ENCODE data around the gene TTC27.
A peak's percentile ranks its signal among the peaks of the same experiment; 100 is the strongest.
"Not testable (repeated sequence)": the region's sequence is repeated elsewhere in the genome, so short reads cannot be mapped to it uniquely, and the experiment has no call there.

Gene TTC27

DNA sequence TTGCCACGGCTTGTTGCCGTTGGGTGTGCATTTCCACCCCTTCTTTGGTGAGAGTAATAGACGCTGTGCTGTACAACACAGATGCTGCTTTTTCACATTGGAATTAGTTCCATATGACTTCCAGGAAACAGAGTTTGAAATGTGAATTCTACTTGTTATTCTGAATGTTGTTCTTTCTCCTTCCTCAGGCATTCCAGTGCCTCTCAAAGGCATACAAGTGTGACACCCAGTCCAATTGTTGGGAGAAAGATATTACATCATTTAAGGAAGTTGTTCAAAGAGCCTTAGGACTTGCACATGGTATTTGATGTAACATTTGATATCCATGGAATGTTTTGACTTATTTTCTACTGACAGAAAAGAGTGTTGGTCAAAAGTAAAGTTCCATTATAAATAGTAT lies 184.5 kb downstream of the TTC27 start:
- peak; percentile 63 for DNase-seq

DNA sequence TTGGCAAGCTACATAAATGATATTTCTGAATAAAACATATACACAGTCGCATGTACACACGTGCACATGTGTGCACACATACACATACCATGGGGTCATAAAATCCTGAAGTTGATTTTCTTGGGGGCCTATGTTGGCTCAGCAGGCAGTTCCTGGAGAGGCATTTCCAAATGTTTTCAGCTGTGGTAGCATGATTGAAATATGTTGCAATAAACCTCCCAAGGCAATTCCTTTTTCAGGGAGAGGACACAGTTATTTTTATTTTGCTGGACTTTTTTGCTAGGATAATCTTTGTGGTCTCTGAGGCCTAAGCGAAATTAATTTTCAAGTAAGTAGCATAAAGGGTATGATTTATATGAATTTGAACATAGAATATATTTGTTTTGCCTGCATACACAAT lies 192.2 kb downstream of the TTC27 start:
- no peak for DNase-seq

DNA sequence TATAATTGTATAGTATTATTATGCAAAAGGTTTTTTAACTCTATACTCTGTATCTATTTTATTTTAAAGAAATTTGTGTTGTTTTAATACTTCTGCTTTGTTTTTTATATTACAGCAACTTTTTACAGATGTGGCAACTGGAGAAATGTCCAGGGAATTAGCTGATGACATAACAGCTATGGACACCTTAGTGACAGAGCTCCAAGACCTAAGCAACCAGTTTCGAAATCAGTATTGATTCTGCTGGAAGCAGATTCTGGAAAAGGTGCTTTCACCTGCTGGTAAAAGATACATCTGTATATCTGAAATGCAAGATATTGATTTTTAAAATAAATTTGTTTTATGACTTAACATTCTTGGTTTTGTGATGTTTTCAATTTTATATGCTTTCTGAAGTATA lies 192.9 kb downstream of the TTC27 start:
- DNase-seq: no peak

DNA sequence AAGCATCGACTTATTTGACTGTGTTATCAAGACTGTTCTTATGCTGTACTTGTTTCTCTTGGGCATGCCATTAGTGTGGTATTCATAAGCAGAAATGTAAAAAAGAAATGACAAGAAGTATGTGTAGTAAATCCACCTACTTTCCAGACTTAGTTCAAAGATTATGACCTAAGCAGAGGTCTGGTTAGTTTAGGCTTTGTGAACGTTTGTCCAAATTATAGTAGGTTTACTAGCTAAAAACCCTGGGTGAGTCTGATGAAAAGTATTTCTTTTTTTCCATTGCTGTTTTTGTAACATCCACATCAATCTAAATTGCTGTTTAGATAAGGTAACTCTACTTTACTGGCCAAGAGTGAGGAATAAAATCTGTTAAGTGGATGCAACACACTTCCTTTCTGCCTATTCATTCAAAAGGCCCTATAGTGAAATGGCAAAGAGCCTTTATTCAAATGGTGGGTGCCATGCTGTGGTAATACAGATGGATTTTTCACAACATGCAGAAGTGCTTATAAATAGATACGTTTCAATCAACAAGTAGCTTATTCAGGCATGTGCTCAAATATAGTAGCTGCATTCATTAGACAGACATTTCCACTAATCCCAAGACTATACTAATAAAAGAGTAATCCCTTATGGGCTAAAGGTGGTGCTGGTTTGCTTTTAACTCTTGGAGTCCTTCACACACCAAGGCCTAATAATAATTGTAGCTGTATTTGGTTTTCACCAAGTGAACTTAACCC lies 196.4 kb downstream of the TTC27 start:
- DNase-seq: peak; percentile 14

DNA sequence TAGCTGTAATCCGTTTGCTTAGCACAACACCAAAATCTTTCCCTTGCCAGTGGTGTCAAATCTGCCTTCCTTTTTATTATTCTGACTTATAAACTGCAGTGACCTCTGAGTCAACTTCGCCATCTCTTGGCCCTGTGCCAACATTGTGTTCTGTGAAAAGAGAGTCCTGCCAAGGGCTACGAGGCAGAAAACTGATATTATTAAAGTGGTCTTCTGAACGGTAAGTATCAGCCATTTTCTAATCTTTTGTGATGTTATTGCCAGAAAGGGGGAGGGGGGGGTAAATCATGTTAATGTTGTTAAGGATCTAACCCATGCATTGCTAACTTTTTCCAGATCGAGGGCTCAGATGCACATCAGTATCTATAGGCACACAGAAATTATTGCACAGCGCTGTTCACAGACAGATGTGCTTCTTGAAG lies 197.5 kb downstream of the TTC27 start:
- peak; percentile 75 for DNase-seq

DNA sequence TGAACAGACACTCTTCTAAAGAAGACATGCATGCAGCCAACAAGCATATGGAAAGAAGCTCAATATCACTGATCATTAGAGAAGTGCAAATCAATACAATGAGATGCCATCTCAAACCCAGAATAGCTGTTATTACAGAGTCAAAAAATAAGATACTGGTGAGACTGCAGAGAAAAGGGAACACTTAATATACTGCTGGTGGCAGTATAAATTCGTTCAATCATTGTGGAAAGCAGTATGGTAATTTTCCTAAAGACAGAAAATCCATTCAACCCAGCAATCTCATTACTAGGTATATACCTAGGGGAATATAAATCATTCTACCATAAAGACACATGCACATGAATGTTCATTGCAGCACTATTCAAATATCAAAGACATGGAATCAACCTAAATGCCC lies 202.3 kb downstream of the TTC27 start:
- DNase-seq: no peak

DNA sequence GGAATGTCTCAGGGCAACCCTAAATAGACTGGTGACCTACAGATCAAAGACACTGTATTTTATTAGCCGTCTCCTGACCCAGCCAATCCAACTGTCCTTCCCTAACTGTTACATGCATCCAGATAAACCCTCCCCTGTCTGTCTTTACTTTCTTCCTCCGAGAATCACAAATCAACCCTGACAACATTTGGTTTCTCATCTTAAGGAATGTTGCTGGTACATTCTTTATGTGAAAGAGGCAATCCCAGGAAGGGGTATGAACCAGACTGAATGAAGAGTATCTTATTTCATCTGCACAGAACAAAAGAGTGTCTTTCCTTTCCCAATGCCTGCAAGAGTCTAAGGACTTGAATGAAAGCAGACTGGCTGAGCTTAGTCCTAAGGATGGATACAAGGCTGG lies 205.0 kb downstream of the TTC27 start:
- peak; percentile 34 for DNase-seq

DNA sequence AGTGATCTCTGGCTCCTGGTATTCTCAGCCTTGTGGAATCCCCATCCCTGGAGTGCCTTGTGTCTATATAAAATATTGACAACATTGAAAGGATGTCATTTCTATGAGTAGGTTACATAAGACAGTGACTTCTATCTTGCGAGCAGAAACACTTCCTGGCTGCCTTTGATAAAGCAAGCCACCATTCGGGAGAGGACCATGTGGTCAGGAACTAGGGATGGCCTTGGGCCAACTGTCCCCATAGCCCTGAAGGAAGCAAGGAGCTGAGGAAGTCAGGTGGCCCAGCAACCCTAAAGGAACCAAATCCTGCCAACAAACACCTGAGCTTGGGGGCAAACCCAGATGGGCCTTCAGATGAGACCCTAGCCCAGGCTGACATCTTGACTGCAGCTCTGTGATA lies 205.9 kb downstream of the TTC27 start:
- no peak for DNase-seq

DNA sequence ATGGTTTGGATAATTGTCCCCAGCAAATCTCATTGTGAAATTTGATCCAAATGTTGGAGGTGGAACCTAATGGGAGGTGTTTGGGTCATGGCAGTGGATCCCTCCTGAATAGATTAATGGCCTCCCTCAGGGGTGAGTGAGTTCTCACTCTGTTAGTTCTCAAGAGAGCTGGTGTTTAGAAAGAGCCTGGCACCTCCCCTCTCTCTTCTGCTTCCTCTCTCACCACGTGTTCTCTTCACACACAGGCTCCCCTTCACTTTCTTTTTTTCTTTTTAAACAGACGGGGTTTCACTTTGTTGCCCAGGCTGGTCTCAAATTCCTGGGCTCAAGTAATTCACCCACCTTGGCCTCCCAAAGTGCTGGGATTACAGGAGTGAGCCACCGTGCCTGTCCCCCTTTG lies 207.3 kb downstream of the TTC27 start:
- DNase-seq: no peak

DNA sequence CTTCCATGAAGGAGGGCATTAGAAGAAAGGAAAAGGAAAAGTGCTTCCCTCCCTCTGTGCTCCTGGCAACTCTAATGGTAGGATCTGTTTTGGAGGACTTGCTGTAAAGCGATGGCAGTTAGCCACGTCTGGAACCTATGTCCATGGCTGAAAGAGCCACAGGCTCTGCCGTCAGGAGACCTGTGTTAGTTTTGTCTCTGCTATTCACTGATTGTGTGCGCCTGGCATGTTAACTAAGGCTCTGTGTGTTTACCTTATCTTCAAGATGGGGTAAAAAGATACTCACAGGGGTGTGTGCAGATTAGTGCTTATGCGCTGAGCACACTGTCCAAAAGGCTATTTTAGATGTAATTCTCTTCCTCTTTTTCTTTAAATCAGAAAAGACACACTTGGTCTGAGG lies 209.1 kb downstream of the TTC27 start:
- no peak for DNase-seq

DNA sequence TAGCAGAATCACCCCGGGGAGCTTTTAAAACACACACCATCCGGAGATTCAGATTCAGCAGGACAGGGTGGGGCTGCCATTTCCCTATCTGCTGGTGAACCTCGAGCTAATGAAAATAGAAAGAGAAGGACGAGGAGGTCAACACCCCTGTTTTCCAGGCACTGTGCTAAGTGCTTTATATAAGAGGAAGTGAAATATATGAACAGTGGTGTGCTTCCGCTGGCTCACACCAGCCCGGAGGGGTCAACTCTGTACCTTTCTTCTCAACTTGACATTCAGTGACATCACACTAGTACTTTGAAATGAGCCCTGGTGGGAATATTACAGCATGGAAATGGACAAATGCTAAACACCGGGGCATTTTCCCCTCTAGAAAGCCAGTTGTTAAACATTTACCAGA lies 210.6 kb downstream of the TTC27 start:
- no peak for DNase-seq

DNA sequence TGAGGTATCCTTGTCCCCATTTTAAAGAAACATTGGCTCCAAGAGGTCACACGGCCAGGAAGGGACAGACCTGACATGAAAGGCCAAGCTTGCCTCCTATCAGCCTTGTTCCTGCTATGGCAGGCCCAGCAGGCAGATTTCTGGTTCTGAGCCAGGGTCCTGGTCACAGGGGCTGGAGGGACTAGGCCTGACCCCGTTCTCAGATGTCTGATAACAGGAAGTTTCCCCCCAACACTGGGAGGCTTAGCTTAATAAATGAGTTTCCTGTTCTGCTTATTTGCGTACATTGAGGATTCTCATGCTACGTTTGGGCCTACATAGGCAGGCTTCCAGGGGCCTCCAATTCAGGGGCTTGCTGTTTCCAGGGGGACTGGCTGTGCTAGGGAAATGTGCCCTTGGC lies 211.1 kb downstream of the TTC27 start:
- DNase-seq: no peak

DNA sequence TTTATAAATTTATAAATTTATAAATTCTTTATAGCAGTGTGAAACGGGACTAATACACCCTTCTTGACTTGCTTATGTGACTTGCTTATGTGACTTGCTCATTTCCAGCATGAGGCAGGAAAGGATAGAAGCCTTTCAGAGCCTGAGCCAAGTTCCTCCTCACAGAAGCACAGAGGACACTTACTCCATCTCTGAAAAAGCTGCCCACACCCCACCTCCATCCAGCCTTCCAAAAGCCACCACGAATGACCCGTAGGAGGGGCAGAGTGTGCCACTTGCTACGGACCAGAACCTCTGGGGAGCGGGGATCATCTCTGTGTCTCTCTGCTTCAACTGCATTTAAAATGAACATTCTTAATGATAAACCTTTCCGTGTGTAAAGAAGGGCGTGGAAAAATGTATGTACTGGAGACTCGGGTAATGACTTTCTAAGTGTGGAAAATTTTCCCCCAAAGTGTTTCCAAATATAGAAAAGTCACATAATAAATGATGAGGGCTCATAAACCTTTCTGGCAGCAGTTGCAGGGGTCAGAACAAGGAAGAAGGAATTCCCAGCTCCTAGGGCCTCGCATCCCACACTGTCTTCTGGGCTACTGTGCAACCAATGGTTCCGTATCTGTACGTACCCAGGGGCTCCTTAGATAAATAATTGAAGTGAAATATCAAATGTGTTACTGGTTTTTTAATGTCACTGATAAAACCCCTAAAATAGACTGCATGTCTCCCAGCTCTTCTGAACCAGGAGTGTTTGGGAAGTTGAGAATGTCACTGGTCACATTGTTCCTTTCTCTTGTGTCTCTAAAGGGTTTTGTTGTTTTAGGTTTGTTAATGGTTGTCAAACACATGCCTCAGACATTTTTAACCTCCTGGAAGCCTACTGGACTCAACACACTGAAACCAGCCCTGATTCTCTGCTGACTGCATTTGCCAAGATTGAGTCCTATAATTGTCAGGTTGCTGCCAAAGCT lies 214.4 kb downstream of the TTC27 start:
- no peak for DNase-seq

DNA sequence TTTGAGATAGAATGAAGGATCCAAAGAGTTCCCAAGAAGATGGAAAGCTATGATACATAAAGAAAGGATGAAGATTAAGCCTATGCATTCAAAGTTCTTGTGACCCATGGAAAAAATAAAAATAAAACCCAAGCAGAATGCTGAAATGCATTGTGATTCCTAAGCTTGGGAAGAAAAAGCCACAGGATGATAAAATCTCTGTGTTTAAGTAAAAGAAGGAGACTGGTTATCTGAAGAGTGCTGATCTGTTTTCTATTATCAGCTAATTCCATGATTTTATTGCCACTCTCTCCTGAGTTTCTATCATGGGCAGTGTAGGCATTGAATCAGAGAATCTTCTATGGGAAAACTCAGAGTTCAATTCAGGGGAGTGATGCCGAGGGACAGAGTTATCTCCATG lies 215.8 kb downstream of the TTC27 start:
- DNase-seq: no peak

DNA sequence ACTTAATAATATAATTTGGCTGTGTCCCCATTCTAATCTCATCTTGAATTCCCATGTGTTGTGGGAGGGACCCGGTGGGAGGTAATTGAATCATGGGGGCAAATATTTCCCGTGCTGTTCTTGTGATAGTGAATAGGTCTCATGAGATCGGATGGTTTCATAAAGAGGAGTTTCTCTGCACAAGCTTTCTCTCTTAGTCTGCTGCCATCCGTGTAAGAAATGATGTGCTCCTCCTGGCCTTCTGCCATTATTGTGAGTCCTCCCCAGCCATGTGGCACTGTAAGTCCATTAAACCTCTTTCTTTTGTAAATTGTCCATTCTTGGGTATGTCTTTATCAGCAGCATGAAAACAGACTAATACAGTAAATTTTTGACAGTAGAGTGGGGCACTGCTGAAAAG lies 216.4 kb downstream of the TTC27 start:
- no peak for DNase-seq

DNA sequence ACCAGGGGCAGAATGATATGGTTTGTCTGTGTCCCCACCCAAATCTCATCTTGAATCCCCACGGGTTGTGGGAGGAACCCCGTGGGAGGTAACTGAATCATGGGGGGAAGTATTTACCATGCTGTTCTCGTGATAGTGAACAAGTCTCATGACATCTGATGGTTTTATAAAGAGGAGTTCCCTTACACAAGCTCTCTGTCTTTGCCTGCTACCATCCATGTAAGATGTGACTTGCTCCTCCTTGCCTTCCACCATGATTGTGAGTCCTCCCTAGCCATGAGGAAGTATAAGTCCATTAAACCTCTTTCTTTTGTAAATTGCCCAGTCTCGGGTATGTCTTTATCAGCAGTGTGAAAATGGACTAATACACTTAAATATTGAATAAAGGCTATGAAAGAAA lies 218.4 kb downstream of the TTC27 start:
- DNase-seq: not testable (repeated sequence)

DNA sequence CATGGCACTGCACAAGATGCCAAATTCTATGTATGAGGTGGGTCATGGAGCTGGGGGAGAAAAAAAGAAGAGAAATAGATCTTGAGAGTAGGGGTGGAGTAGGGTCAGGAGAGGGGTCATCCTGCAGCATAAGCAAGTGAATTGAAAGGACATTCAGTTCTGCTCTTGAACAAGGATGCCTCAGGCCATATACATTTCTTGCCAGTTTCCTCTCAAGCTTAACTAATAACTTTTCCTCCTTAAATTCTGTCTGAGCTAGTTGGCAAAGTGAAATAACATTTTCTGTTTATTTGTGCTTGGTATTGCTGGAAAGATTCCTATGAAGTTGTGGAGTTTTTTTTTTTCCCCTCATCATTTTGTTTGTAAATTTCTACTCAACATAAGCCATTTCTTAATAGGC lies 219.9 kb downstream of the TTC27 start:
- DNase-seq: no peak

DNA sequence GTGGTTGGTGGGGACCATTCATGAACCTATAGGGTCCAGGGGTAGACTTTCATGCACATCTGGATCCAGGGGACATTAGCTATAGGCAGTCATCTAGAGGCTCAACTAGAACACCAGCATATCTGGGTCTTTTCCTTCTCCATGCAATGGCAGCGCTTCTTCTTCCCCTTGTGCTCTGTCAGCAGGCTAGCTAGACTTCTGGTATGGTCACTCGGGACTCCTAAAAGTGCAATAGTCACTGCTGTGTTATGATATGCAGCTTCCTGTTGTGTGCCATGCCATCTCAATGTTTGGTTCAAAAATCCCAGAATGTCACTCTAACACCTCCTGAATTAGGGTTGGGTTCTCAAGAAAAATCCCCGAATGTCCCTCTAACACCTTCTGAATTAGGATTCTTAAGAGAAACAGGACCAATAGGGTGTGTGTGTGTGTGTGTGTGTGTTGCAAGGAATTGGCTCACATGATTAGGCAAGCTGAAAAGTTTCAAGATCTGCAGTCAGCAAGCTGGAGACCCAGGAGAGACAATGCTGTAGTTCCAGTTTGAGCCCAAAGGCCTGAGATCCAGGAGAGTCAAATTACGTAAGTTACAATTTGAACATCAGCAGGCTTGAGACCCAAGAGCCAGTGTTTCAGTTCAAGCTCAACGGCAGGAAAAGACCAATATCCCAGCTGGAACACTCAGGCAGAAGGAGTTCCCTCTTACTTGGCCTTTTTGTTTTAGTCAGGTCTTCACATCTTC lies 221.8 kb downstream of the TTC27 start:
- no peak for DNase-seq

DNA sequence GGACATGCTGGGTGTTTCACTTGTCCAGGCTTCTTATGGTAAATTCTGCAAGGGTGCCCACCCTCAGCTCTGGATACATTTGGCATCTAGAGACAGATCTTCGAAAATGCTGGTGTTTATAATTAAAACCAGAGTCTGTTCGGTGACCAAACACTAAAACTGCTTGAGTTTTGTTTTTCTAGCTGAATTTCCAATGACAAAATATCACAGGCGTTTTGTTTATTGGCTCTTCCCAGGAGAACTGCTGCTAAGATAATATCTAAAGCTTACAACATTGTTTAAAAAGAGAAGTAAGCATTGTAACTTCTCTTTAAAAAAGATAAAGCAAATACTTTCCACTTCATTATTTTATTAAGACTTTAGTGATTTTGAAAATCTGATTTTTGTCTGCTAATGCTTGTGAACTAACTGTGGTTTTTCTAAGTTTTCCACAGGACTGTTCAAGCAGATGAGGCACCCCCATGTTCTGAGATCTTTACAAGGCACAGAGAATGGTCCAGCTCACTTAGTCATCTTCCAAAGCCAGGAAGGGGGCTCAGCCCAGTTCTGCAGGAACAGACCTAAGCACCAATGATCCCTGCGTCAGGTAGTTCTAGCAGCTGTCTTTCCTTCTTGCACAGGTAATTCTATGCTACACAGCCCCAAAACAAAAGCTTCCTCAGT lies 224.1 kb downstream of the TTC27 start:
- DNase-seq: no peak

DNA sequence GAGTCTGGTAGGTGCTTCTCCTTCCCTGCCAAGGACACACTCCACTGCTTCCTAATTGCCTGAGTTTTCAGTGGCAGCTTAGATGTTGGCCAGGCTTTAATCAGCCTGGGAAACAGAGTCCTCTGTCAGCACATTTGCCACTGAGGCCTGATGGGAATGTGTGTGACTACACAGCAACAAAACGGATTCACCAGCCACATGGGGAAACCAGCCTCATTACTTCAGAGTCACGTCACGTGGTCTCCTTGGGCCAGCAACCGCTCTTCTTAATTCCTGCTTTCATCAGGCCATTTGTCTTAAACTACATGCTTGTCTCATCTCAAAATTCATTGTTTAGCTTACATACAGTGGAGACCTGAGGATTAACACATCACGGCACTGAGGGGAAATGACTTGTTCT lies 225.0 kb downstream of the TTC27 start:
- DNase-seq: no peak

DNA sequence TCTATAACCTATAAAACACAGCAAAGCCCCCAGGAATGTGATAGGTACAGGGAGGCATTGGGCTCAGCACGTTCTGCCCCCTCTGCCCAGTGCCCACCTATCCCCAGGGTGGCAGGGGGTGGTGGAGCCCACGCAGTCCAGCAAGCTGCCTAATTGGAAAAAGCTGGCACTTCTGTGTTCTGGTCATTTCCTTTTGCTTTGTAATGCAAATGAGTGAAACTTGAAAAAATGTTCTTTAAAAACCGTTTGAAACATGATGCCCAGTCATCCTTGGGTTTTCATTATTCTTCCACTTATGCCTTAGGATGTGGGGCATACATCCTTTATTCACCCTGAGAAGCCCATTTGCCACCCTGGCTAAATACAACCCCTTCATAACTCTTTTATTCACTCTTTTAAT lies 229.0 kb downstream of the TTC27 start:
- DNase-seq: no peak

DNA sequence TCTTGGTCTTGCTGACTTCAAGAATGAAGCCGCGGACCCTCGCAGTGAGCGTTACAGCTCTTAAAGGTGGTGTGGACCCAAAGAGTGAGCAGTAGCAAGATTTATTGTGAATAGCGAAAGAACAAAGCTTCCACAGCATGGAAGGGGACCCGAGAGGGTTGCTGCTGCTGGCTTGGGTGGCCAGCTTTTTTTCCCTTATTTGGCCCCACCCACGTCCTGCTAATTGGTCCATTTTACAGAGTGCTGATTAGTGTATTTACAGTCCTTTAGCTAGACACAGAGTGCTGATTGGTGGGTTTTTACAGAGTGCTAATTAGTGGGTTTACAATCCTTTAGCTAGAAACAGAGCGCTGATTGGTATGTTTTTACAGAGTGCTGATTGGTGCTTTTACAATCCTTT lies 230.9 kb downstream of the TTC27 start:
- DNase-seq: no peak

DNA sequence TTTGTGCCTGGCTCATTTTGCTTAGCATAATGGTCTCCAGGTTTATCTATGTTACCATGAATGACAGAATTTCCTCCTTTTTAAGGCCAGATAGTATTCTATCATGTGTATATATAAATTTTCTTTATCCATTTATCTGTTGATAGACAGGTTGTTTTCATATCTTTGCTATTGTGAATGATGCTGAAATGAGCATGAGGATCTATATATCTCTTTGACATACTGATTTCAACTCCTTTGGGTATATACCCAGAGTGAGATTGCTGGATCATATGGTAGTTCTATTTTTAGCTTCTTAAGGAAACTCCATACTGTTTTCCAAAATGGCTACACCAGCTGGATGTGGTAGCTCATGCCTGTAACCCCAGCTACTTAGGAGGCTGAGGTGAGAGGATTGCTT lies 232.5 kb downstream of the TTC27 start:
- DNase-seq: no peak
